Neural cell (in vitro differentiated cells): ENCODE measurements around the gene DAGLB.

Experiments used
- CTCF ChIP-seq: fragments of 450-650 bp; IDR thresholded peaks from 2 replicates; pipeline ENCODE4 v1.5.1; 2014; ENCODE audit warnings: antibody characterized with exemption, mild to moderate bottlenecking, moderate library complexity; ENCODE audit not compliant: poor library complexity, severe bottlenecking
- REST ChIP-seq: IDR thresholded peaks from 2 replicates; pipeline ENCODE4 v1.6.1; 2012; ENCODE audit warnings: borderline replicate concordance

GRCh38 chr7:6419310-6419773 lies 28.4 kb downstream of the DAGLB start:
- TF ChIP-seq CTCF (no peak), REST (no peak)
